Measurements from ENCODE around the gene CYP19A1. TPM values are rescaled to one million over a fixed set of nuclear protein-coding genes. Genes with fewer than 3 reads are reported as not detected.

Gene CYP19A1
- polyA plus RNA-seq, 2 donors: 0.05 TPM; not detected in 1

- Histone ChIP-seq H3K27me3 (ENCODE audit: control insufficient read depth in 1 of 2, insufficient read depth in 2 of 2, low read length in 2 of 2) (no peaks in the 10 kb centered on the region), H3K27ac (ENCODE audit: low read depth in 2 of 2, low read length in 1 of 2) (no peak overlapping the region), H3K36me3 (ENCODE audit: control insufficient read depth in 2 of 2, insufficient read depth in 2 of 2, low read length in 1 of 2) (no peaks in the 10 kb centered on the region), H3K9me3 (ENCODE audit: control insufficient read depth in 2 of 2, insufficient read depth in 1 of 2, low read depth in 1 of 2, low read length in 1 of 2) (no peaks in the 10 kb centered on the region), H3K4me1 (ENCODE audit: control insufficient read depth in 2 of 2, insufficient read depth in 2 of 2, low read length in 1 of 2) (no peaks in the 10 kb centered on the region), H3K4me3 (ENCODE audit: low read depth in 1 of 2, low read length in 2 of 2) (no peak overlapping the region)
- WGBS, 2 donors: 76% methylated on average over 2 of the region's 2 CpGs
These were observed 28.3 kb downstream of the CYP19A1 start for GRCh38 chr15:51310064-51310463.

GRCh38 chr15:51307811-51308210 lies 30.6 kb downstream of the CYP19A1 start:
- Histone ChIP-seq H3K4me3 (ENCODE audit: low read depth in 1 of 2, low read length in 2 of 2) (no peak overlapping the region), H3K4me1 (ENCODE audit: control insufficient read depth in 2 of 2, insufficient read depth in 2 of 2, low read length in 1 of 2) (no peaks in the 10 kb centered on the region), H3K27me3 (ENCODE audit: control insufficient read depth in 1 of 2, insufficient read depth in 2 of 2, low read length in 2 of 2) (no peaks in the 10 kb centered on the region), H3K9me3 (ENCODE audit: control insufficient read depth in 2 of 2, insufficient read depth in 1 of 2, low read depth in 1 of 2, low read length in 1 of 2) (no peaks in the 10 kb centered on the region), H3K27ac (ENCODE audit: low read depth in 2 of 2, low read length in 1 of 2) (no peak overlapping the region), H3K36me3 (ENCODE audit: control insufficient read depth in 2 of 2, insufficient read depth in 2 of 2, low read length in 1 of 2) (no peaks in the 10 kb centered on the region)
- WGBS, 2 donors: 66 to 73% methylated on average over 3 of the region's 3 CpGs

- Histone ChIP-seq H3K9me3 (ENCODE audit: control insufficient read depth in 2 of 2, insufficient read depth in 1 of 2, low read depth in 1 of 2, low read length in 1 of 2) (no peaks in the 10 kb centered on the region), H3K4me1 (ENCODE audit: control insufficient read depth in 2 of 2, insufficient read depth in 2 of 2, low read length in 1 of 2) (no peaks in the 10 kb centered on the region), H3K27me3 (ENCODE audit: control insufficient read depth in 1 of 2, insufficient read depth in 2 of 2, low read length in 2 of 2) (no peaks in the 10 kb centered on the region), H3K4me3 (ENCODE audit: low read depth in 1 of 2, low read length in 2 of 2) (no peak overlapping the region), H3K36me3 (ENCODE audit: control insufficient read depth in 2 of 2, insufficient read depth in 2 of 2, low read length in 1 of 2) (no peaks in the 10 kb centered on the region), H3K27ac (ENCODE audit: low read depth in 2 of 2, low read length in 1 of 2) (no peak overlapping the region)
- 41 to 48% methylated on average over 3 of the region's 3 CpGs for WGBS, 2 donors
These were observed 31.1 kb downstream of the CYP19A1 start for GRCh38 chr15:51307325-51307724.

GRCh38 chr15:51303462-51303980 lies 34.9 kb downstream of the CYP19A1 start:
- Histone ChIP-seq H3K9me3 (ENCODE audit: control insufficient read depth in 2 of 2, insufficient read depth in 1 of 2, low read depth in 1 of 2, low read length in 1 of 2) (no peaks in the 10 kb centered on the region), H3K27ac (ENCODE audit: low read depth in 2 of 2, low read length in 1 of 2) (no peak overlapping the region), H3K36me3 (ENCODE audit: control insufficient read depth in 2 of 2, insufficient read depth in 2 of 2, low read length in 1 of 2) (no peaks in the 10 kb centered on the region), H3K27me3 (ENCODE audit: control insufficient read depth in 1 of 2, insufficient read depth in 2 of 2, low read length in 2 of 2) (no peaks in the 10 kb centered on the region), H3K4me3 (ENCODE audit: low read depth in 1 of 2, low read length in 2 of 2) (no peak overlapping the region), H3K4me1 (ENCODE audit: control insufficient read depth in 2 of 2, insufficient read depth in 2 of 2, low read length in 1 of 2) (no peaks in the 10 kb centered on the region)
- 68 to 73% methylated on average over 2 of the region's 2 CpGs for WGBS, 2 donors

- Histone ChIP-seq H3K27me3 (ENCODE audit: control insufficient read depth in 1 of 2, insufficient read depth in 2 of 2, low read length in 2 of 2) (no peaks in the 10 kb centered on the region), H3K36me3 (ENCODE audit: control insufficient read depth in 2 of 2, insufficient read depth in 2 of 2, low read length in 1 of 2) (no peaks in the 10 kb centered on the region), H3K27ac (ENCODE audit: low read depth in 2 of 2, low read length in 1 of 2) (no peak overlapping the region), H3K4me1 (ENCODE audit: control insufficient read depth in 2 of 2, insufficient read depth in 2 of 2, low read length in 1 of 2) (no peaks in the 10 kb centered on the region), H3K4me3 (ENCODE audit: low read depth in 1 of 2, low read length in 2 of 2) (no peak overlapping the region), H3K9me3 (ENCODE audit: control insufficient read depth in 2 of 2, insufficient read depth in 1 of 2, low read depth in 1 of 2, low read length in 1 of 2) (no peaks in the 10 kb centered on the region)
- 81 to 85% methylated on average over 6 of the region's 6 CpGs for WGBS, 2 donors
These were observed 35.9 kb downstream of the CYP19A1 start for GRCh38 chr15:51302480-51302879.

GRCh38 chr15:51299187-51300015 lies 39.0 kb downstream of the CYP19A1 start:
- Histone ChIP-seq H3K4me1 (ENCODE audit: control insufficient read depth in 2 of 2, insufficient read depth in 2 of 2, low read length in 1 of 2) (no peaks in the 10 kb centered on the region), H3K27ac (ENCODE audit: low read depth in 2 of 2, low read length in 1 of 2) (no peak overlapping the region)
- WGBS, 2 donors: 73 to 78% methylated on average over 5 of the region's 5 CpGs

GRCh38 chr15:51298620-51299019 lies 39.8 kb downstream of the CYP19A1 start:
- Histone ChIP-seq H3K4me3 (ENCODE audit: low read depth in 1 of 2, low read length in 2 of 2) (no peak overlapping the region), H3K27me3 (ENCODE audit: control insufficient read depth in 1 of 2, insufficient read depth in 2 of 2, low read length in 2 of 2) (no peaks in the 10 kb centered on the region), H3K4me1 (ENCODE audit: control insufficient read depth in 2 of 2, insufficient read depth in 2 of 2, low read length in 1 of 2) (no peaks in the 10 kb centered on the region), H3K9me3 (ENCODE audit: control insufficient read depth in 2 of 2, insufficient read depth in 1 of 2, low read depth in 1 of 2, low read length in 1 of 2) (no peaks in the 10 kb centered on the region), H3K27ac (ENCODE audit: low read depth in 2 of 2, low read length in 1 of 2) (no peak overlapping the region), H3K36me3 (ENCODE audit: control insufficient read depth in 2 of 2, insufficient read depth in 2 of 2, low read length in 1 of 2) (no peaks in the 10 kb centered on the region)
- WGBS, 2 donors: 45 to 62% methylated on average over 2 of the region's 2 CpGs

More at GRCh38 chr15:51299187-51300015, 39.0 kb downstream of the CYP19A1 start:
- Histone ChIP-seq H3K4me3 (ENCODE audit: low read depth in 1 of 2, low read length in 2 of 2) (no peak overlapping the region), H3K27me3 (ENCODE audit: control insufficient read depth in 1 of 2, insufficient read depth in 2 of 2, low read length in 2 of 2) (no peaks in the 10 kb centered on the region), H3K9me3 (ENCODE audit: control insufficient read depth in 2 of 2, insufficient read depth in 1 of 2, low read depth in 1 of 2, low read length in 1 of 2) (no peaks in the 10 kb centered on the region), H3K36me3 (ENCODE audit: control insufficient read depth in 2 of 2, insufficient read depth in 2 of 2, low read length in 1 of 2) (no peaks in the 10 kb centered on the region)

GRCh38 chr15:51290720-51291119 lies 47.7 kb downstream of the CYP19A1 start:
- H3K36me3 ChIP-seq (ENCODE audit: control insufficient read depth in 2 of 2, insufficient read depth in 2 of 2, low read length in 1 of 2): no peaks in the 10 kb centered on the region
- 79 to 87% methylated on average over 4 of the region's 4 CpGs for WGBS, 2 donors

GRCh38 chr15:51289290-51289689 lies 49.1 kb downstream of the CYP19A1 start:
- Histone ChIP-seq H3K27me3 (ENCODE audit: control insufficient read depth in 1 of 2, insufficient read depth in 2 of 2, low read length in 2 of 2) (no peaks in the 10 kb centered on the region), H3K9me3 (ENCODE audit: control insufficient read depth in 2 of 2, insufficient read depth in 1 of 2, low read depth in 1 of 2, low read length in 1 of 2) (no peaks in the 10 kb centered on the region), H3K4me1 (ENCODE audit: control insufficient read depth in 2 of 2, insufficient read depth in 2 of 2, low read length in 1 of 2) (no peaks in the 10 kb centered on the region), H3K36me3 (ENCODE audit: control insufficient read depth in 2 of 2, insufficient read depth in 2 of 2, low read length in 1 of 2) (no peaks in the 10 kb centered on the region), H3K27ac (ENCODE audit: low read depth in 2 of 2, low read length in 1 of 2) (no peak overlapping the region), H3K4me3 (ENCODE audit: low read depth in 1 of 2, low read length in 2 of 2) (no peak overlapping the region)
- 62 to 63% methylated on average over 1 of the region's 1 CpG for WGBS, 2 donors

More at GRCh38 chr15:51290720-51291119, 47.7 kb downstream of the CYP19A1 start:
- Histone ChIP-seq H3K9me3 (ENCODE audit: control insufficient read depth in 2 of 2, insufficient read depth in 1 of 2, low read depth in 1 of 2, low read length in 1 of 2) (no peaks in the 10 kb centered on the region), H3K4me1 (ENCODE audit: control insufficient read depth in 2 of 2, insufficient read depth in 2 of 2, low read length in 1 of 2) (no peaks in the 10 kb centered on the region), H3K27ac (ENCODE audit: low read depth in 2 of 2, low read length in 1 of 2) (no peak overlapping the region), H3K27me3 (ENCODE audit: control insufficient read depth in 1 of 2, insufficient read depth in 2 of 2, low read length in 2 of 2) (no peaks in the 10 kb centered on the region), H3K4me3 (ENCODE audit: low read depth in 1 of 2, low read length in 2 of 2) (no peak overlapping the region)

Measured in esophagus (tissue), 2 donors.